HL-60 (cell line): ENCODE measurements around the gene RASSF1.

Experiments used
- DNase-seq, 2 experiments: peaks; one replicate each; pipeline ENCODE4 v3.0.0-alpha.2; 2010 to 2020; ENCODE audit warnings: low read depth in 1 of 2, low spot score in 1 of 2
- H3K27ac ChIP-seq: fragments of 250-450 bp; sonication (Bioruptor Pico); replicated peaks from 2 replicates; pipeline ENCODE4 v1.5.1; 2020; ENCODE audit warnings: mild to moderate bottlenecking, moderate library complexity
- H3K27me3 ChIP-seq: fragments of 250-450 bp; sonication (Bioruptor Pico); 2 replicates; pipeline ENCODE4 v1.5.1; 2021; ENCODE audit warnings: mild to moderate bottlenecking, moderate library complexity; ENCODE audit not compliant: insufficient read depth, poor library complexity, severe bottlenecking
- H3K4me3 ChIP-seq: replicated peaks from 2 replicates; pipeline ENCODE4 v1.5.1; 2011; ENCODE audit warnings: mild to moderate bottlenecking, control low read depth, low read length; ENCODE audit not compliant: insufficient read depth
- GABPA ChIP-seq: IDR thresholded peaks from 2 replicates; pipeline ENCODE4 v1.6.1; 2012; ENCODE audit warnings: low read depth
- POLR2AphosphoS5 ChIP-seq: IDR thresholded peaks from 2 replicates; pipeline ENCODE4 v1.6.1; 2012; ENCODE audit warnings: low read depth
- SPI1 ChIP-seq: IDR thresholded peaks from 2 replicates; pipeline ENCODE4 v1.6.1; 2012; ENCODE audit warnings: low read depth, mild to moderate bottlenecking, borderline replicate concordance
- TF ChIP-seq, protein P1 (sequence below): IDR thresholded peaks from one replicate; pipeline ENCODE4 v1.5.1; 2011; ENCODE audit warnings: low read length, control low read depth, inconsistent platforms; ENCODE audit not compliant: insufficient read depth
- TF ChIP-seq, protein P2 (sequence below): IDR thresholded peaks from 2 replicates; pipeline ENCODE4 v1.6.1; 2012; ENCODE audit warnings: low read depth; ENCODE audit not compliant: insufficient replicate concordance

RASSF1 gene

DNA sequence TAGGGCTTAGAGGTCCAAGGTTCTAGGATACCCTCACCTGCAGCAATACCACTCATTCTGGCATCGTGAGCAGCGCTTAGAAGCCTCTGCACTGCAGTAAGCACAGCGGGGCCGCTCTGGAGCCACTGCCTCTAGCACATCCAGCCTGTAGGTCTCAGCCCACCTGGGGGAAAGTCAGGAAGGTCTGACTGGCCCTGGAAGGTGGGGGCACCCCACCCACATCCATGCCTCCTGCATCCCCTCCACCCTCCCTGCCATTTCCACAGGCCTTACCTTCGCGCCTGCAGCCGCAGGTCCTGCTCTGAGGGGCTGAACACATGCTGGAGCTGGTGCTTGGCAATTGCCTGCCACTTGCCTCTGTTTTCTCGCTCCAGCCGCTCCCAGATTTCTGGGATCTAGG lies 901 bp upstream of the RASSF1 start:
- H3K27ac ChIP-seq, result peak overlapping the region; percentile 99
- TF ChIP-seq, protein P1, sequence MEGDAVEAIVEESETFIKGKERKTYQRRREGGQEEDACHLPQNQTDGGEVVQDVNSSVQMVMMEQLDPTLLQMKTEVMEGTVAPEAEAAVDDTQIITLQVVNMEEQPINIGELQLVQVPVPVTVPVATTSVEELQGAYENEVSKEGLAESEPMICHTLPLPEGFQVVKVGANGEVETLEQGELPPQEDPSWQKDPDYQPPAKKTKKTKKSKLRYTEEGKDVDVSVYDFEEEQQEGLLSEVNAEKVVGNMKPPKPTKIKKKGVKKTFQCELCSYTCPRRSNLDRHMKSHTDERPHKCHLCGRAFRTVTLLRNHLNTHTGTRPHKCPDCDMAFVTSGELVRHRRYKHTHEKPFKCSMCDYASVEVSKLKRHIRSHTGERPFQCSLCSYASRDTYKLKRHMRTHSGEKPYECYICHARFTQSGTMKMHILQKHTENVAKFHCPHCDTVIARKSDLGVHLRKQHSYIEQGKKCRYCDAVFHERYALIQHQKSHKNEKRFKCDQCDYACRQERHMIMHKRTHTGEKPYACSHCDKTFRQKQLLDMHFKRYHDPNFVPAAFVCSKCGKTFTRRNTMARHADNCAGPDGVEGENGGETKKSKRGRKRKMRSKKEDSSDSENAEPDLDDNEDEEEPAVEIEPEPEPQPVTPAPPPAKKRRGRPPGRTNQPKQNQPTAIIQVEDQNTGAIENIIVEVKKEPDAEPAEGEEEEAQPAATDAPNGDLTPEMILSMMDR, result no peak
- TF ChIP-seq GABPA, result no peak
- no peak for TF ChIP-seq POLR2AphosphoS5
- TF ChIP-seq, protein P2, sequence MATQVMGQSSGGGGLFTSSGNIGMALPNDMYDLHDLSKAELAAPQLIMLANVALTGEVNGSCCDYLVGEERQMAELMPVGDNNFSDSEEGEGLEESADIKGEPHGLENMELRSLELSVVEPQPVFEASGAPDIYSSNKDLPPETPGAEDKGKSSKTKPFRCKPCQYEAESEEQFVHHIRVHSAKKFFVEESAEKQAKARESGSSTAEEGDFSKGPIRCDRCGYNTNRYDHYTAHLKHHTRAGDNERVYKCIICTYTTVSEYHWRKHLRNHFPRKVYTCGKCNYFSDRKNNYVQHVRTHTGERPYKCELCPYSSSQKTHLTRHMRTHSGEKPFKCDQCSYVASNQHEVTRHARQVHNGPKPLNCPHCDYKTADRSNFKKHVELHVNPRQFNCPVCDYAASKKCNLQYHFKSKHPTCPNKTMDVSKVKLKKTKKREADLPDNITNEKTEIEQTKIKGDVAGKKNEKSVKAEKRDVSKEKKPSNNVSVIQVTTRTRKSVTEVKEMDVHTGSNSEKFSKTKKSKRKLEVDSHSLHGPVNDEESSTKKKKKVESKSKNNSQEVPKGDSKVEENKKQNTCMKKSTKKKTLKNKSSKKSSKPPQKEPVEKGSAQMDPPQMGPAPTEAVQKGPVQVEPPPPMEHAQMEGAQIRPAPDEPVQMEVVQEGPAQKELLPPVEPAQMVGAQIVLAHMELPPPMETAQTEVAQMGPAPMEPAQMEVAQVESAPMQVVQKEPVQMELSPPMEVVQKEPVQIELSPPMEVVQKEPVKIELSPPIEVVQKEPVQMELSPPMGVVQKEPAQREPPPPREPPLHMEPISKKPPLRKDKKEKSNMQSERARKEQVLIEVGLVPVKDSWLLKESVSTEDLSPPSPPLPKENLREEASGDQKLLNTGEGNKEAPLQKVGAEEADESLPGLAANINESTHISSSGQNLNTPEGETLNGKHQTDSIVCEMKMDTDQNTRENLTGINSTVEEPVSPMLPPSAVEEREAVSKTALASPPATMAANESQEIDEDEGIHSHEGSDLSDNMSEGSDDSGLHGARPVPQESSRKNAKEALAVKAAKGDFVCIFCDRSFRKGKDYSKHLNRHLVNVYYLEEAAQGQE, result no peak
- TF ChIP-seq SPI1, result no peak
- H3K4me3 ChIP-seq, result peak overlapping the region; percentile 68
- no peaks in the 10 kb centered on the region for H3K27me3 ChIP-seq
- no peak for DNase-seq

DNA sequence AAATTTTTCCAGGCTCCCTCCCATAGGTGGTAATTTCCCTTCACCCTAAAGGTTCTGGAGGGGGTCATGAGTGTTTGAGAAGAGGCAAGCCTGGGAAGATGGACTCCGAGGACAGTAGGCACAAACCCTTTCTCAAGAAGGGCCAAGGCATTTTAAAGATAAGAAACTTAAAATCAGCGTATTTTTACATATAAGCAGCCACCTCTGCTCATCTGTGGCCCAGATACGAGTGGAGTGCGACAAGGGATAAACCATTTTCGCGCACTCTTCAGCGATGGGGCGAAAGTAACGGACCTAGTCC lies 539 bp downstream of the RASSF1 start:
- Histone ChIP-seq H3K4me3 (peak overlapping the region; percentile 68), H3K27me3 (no peaks in the 10 kb centered on the region), H3K27ac (peak overlapping the region; percentile 99)
- TF ChIP-seq, protein P2, result no peak
- TF ChIP-seq, protein P1, result no peak
- no peak for TF ChIP-seq POLR2AphosphoS5
- TF ChIP-seq GABPA, result no peak
- TF ChIP-seq SPI1, result no peak
- DNase-seq, result no peak

DNA sequence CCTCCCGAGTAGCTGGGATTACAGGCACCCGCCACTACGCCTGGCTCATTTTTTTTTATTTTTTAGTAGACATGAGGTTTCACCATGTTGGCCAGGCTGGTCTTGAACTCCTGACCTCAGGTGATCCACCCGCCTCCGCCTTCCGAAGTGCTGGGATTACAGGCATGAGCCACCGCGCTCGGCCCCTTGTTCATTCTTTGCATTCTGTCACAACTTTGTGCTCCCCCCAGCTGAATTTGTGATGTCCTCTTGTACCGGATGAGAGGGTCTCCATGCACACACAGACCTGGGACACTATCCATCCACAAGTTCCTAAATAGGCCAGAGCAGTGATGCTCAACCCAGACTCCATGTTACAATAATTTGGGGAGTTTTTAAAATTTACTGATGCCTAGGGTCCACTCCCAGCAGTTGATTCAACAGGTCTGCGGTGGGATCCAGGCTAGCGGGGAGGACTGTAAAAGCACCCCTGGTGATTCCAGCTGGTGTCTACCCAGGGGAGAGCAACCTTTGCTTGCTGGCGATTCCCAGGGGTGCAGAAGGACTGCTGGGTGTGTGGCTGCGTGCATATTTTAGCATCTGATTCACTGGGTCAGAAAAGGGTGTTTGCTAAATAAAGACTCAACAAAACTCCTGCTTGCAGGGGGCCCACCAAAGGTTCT lies 1.0 kb downstream of the RASSF1 start:
- Histone ChIP-seq H3K4me3 (peak overlapping the region; percentile 68), H3K27me3 (no peaks in the 10 kb centered on the region), H3K27ac (peak overlapping the region; percentile 99)
- no peak for DNase-seq
- TF ChIP-seq GABPA, result no peak
- TF ChIP-seq, protein P2, result no peak
- no peak for TF ChIP-seq SPI1
- TF ChIP-seq, protein P1, result no peak
- TF ChIP-seq POLR2AphosphoS5, result no peak
